BJ (cell line): Measurements from ENCODE around the gene NDUFS6. TPM values are rescaled to one million over a fixed set of nuclear protein-coding genes. Genes with fewer than 3 reads are reported as not detected.
"Not testable (repeated sequence)": the region's sequence is repeated elsewhere in the genome, so short reads cannot be mapped to it uniquely, and the experiment has no call there.

Source experiments
- CTCF ChIA-PET: fragments of 350-600 bp; formaldehyde crosslinking; extraction: SDS; loops from one replicate; lab custom pipeline; 2021; ENCODE audit warnings: antibody characterized with exemption, inconsistent platforms; lab: Yijun Ruan, JAX
- POLR2A ChIA-PET: fragments of 300-600 bp; sonication (Branson Sonifier 250); formaldehyde crosslinking; extraction: SDS; loops from one replicate; lab custom pipeline; 2021; ENCODE audit warnings: antibody characterized with exemption; lab: Charles Lee
- DNase-seq: peaks from one replicate; pipeline ENCODE4 v3.0.0-alpha.2; 2011; ENCODE audit warnings: low read depth
- H3K27me3 ChIP-seq: 2 replicates; pipeline ENCODE4 v1.6.0; 2011; ENCODE audit warnings: low read length; ENCODE audit not compliant: control insufficient read depth, insufficient read depth
- H3K36me3 ChIP-seq: 2 replicates; pipeline ENCODE4 v1.5.1; 2011; ENCODE audit warnings: low read length; ENCODE audit not compliant: control insufficient read depth, insufficient read depth
- H3K4me3 ChIP-seq: 2 replicates; pipeline ENCODE4 v1.5.1; 2011; ENCODE audit warnings: low read depth, mild to moderate bottlenecking, control low read depth, low read length
- CTCF ChIP-seq: IDR thresholded peaks from 2 replicates; pipeline ENCODE4 v1.5.1; 2011; ENCODE audit warnings: low read depth, mild to moderate bottlenecking, control low read depth, inconsistent platforms, low read length, moderate library complexity; ENCODE audit not compliant: insufficient read depth
- polyA plus RNA-seq: library from polyadenylated mRNA; depleted of rRNA; stranded (reverse); fragments of >200 nt; gene quantifications from 2 replicates; pipeline ENCODE4 v1.2.3, GENCODE V29; 2011

The NDUFS6 gene
- polyA plus RNA-seq, 1 experiment: 26.6 TPM

- no peak for DNase-seq
- POLR2A ChIA-PET: no interaction called here
- no peaks in the 10 kb centered on the region for H3K27me3 ChIP-seq
- no peak overlapping the region for H3K4me3 ChIP-seq
- CTCF ChIA-PET: interaction anchor here (1.7 kb wide), 1 partner anchor 31 kb away, joined by 6 read pairs; no protein-coding TSS in a partner anchor
- TF ChIP-seq CTCF: no peak
- peaks cover 18% of the 10 kb centered on the region for H3K36me3 ChIP-seq
Observed at GRCh38 chr5:1795506-1795905, 5.7 kb upstream of the NDUFS6 start.

GRCh38 chr5:1795931-1796330, 5.3 kb upstream of the NDUFS6 start:
- no peak for TF ChIP-seq CTCF
- Histone ChIP-seq H3K4me3 (no peak overlapping the region), H3K27me3 (no peaks in the 10 kb centered on the region), H3K36me3 (peaks cover 18% of the 10 kb centered on the region)
- no peak for DNase-seq
- ChIA-PET CTCF (no interaction called here), POLR2A (no interaction called here)

- DNase-seq: no peak
- TF ChIP-seq CTCF: no peak
- Histone ChIP-seq H3K4me3 (no peak overlapping the region), H3K36me3 (peaks cover 18% of the 10 kb centered on the region), H3K27me3 (no peaks in the 10 kb centered on the region)
- POLR2A ChIA-PET: no interaction called here
- CTCF ChIA-PET: no interaction called here
Observed at GRCh38 chr5:1796371-1797102, 4.7 kb upstream of the NDUFS6 start.

GRCh38 chr5:1797103-1797800, 4.0 kb upstream of the NDUFS6 start:
- Histone ChIP-seq H3K27me3 (no peaks in the 10 kb centered on the region), H3K36me3 (peaks cover 18% of the 10 kb centered on the region), H3K4me3 (no peak overlapping the region)
- POLR2A ChIA-PET: interaction anchor here (0.6 kb wide), 1 partner anchor 29 kb away, joined by 3 read pairs; no protein-coding TSS in a partner anchor
- DNase-seq: no peak
- CTCF ChIA-PET: interaction anchor here (1.4 kb wide), 1 partner anchor 33 kb away, joined by 5 read pairs; no protein-coding TSS in a partner anchor
- TF ChIP-seq CTCF: no peak

GRCh38 chr5:1797855-1798254, 3.4 kb upstream of the NDUFS6 start:
- no peak for DNase-seq
- ChIA-PET CTCF (interaction anchor here (1.4 kb wide), 1 partner anchor 34 kb away, joined by 5 read pairs; no protein-coding TSS in a partner anchor), POLR2A (interaction anchor here (0.6 kb wide), 1 partner anchor 28 kb away, joined by 3 read pairs; no protein-coding TSS in a partner anchor)
- no peak for TF ChIP-seq CTCF
- H3K36me3 ChIP-seq: peaks cover 18% of the 10 kb centered on the region
- no peaks in the 10 kb centered on the region for H3K27me3 ChIP-seq
- H3K4me3 ChIP-seq: no peak overlapping the region

GRCh38 chr5:1798589-1798988, 2.6 kb upstream of the NDUFS6 start:
- Histone ChIP-seq H3K36me3 (peaks cover 18% of the 10 kb centered on the region), H3K4me3 (peak overlapping the region; percentile 90)
- H3K27me3 ChIP-seq, POLR2A ChIA-PET, DNase-seq: not testable (repeated sequence)
- CTCF ChIA-PET: interaction anchor here (0.7 to 1.4 kb wide), 3 partner anchors 30 to 35 kb away, joined by 3 to 5 read pairs (median 3); no protein-coding TSS in a partner anchor
